Measurements from ENCODE around the gene GPRIN3. TPM values are rescaled to one million over a fixed set of nuclear protein-coding genes. Genes with fewer than 3 reads are reported as not detected.

GPRIN3 gene
- total RNA-seq, 1 donor from 2014 or later, result 42.3 TPM

GRCh38 chr4:89294573-89295269 lies 12.9 kb downstream of the GPRIN3 start:
- intact Hi-C loops (cut with micrococcal nuclease), result loop anchor here (1.0 to 10.0 kb wide), 10 partner anchors 13 to 912 kb away; partner anchors contain the start of genes GPRIN3, HERC3, HERC5 and PYURF

DNA sequence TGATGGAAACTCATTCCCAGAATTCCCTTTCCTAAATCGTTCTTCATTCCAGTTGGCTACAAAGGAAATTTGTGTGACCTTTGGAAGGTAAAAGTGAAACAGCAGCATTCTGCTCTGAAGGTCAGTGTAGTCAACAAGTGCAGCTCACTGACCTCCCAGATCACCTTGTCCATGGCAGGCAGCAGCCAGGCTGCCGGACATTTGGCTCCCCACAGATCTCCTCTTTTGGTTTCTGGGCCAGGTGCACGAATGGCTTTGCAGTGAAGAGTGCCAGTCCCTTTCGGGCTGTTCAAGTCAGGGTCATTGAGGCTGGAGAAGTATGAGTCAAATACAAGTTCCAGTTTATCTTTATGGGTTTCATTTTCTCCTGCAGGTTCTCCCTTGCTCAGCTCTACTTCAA lies 14.3 kb downstream of the GPRIN3 start:
- intact Hi-C loops (cut with micrococcal nuclease), result loop anchor here (10.0 kb wide), 5 partner anchors 322 to 838 kb away; partner anchors contain the start of genes HERC5, PYURF and SNCA

DNA sequence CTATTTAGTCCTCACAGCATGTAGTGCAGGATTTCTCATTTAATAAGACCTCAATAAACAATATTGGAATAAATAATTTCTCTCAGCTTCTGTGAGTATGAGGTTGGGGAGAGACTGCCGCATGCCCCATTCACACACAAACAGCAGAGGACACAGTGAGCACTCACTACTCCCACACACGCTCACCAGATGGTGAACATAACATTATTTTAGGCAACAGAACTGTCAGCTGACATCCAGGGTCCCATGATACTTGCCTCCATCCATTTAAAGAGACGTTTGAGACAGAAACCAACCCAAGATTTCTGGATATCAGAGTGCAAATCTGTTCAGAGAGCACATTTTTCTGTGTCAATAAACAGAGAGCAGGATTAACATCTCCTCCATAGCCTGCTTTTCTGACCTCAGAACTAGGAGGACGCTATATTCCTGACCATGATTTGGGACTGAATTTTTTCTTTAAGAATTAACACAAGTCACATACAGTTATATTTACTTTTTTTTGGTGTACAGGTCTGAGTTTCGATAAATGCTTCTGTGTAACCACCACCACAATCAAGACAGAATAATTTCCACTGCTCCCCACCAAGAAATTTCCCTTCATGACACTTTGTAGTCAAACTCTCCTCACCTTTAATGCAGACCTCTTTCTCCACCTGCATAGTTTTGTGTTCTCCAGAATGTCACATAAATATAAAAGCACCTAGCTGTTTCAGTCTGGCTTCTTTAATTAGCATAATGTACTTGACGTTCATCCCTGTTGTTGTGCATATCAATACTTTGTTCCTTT lies 16.7 kb downstream of the GPRIN3 start:
- intact Hi-C loops (cut with micrococcal nuclease), result loop anchor here (10.0 kb wide), 5 partner anchors 324 to 836 kb away; partner anchors contain the start of genes HERC5, PYURF and SNCA

DNA sequence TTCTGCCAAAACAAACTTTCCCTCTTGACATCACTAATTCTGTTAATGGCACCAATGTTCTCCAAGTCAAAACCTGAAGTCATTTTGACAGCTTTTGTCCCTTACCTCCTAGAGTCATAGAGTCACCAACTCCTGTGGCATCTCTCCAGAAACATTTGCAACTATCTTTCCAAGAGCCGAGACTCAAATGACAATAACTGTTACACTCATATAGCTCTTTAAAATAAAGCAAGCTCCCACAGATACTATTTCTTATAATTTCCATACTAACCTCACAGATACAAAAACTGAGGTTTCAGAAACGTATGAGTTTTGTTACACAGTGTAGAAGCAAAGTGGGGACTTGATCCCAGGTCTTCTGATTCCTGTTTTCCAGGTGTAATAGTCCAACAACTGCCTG lies 18.3 kb downstream of the GPRIN3 start:
- intact Hi-C loops (cut with micrococcal nuclease), result no loop called here

GRCh38 chr4:89288430-89288829 lies 19.2 kb downstream of the GPRIN3 start:
- intact Hi-C loops (cut with micrococcal nuclease), result no loop called here

DNA sequence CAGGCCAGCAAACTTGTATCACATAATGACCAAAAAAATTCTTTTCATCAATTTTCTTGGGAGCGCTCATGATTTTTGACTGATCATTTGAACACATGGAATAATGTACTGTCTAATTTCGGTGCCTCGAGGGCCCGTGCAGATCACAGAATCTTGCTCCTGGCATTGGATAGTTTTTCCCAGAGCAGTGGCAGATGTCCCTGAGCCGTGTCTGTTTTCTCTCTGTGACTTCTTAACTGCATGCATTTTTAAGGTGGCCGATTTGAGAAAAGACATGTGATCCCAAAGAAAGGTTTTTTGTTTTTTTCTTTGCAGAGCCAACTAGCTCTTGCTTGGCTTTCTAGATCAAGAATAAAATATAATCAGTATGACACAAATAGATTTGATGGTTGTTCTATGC lies 19.7 kb downstream of the GPRIN3 start:
- intact Hi-C loops (cut with micrococcal nuclease), result no loop called here

- intact Hi-C loops (cut with micrococcal nuclease), result no loop called here
Observed at GRCh38 chr4:89285745-89286144, 21.9 kb downstream of the GPRIN3 start.

- intact Hi-C loops (cut with micrococcal nuclease), result no loop called here
Observed at GRCh38 chr4:89284828-89285227, 22.8 kb downstream of the GPRIN3 start.

DNA sequence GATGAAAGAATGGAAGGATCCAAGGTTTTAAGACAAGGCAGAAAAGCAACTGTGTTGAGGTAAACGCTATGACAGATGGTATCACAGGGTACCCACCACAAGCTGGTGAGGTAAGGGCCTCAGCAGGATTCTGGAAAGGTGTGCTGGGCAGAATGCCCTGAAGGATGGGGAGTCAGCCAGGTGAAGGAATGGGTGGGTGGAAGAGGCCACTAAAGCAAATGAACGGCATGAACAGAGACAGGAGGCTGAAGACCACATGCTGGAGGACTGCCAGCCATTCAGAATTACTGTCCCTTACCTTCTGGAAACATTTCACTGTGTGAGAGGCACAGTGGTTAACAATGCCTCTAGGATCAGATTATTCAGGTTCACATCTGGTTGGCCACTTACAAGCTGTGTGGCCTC lies 23.6 kb downstream of the GPRIN3 start:
- intact Hi-C loops (cut with micrococcal nuclease), result no loop called here

GRCh38 chr4:89283226-89284009 lies 24.2 kb downstream of the GPRIN3 start:
- intact Hi-C loops (cut with micrococcal nuclease), result no loop called here

GRCh38 chr4:89279385-89279784 lies 28.2 kb downstream of the GPRIN3 start:
- intact Hi-C loops (cut with micrococcal nuclease), result no loop called here

GRCh38 chr4:89277412-89277811 lies 30.2 kb downstream of the GPRIN3 start:
- intact Hi-C loops (cut with micrococcal nuclease), result no loop called here

GRCh38 chr4:89276296-89276695 lies 31.3 kb downstream of the GPRIN3 start:
- intact Hi-C loops (cut with micrococcal nuclease), result no loop called here

- intact Hi-C loops (cut with micrococcal nuclease), result no loop called here
Observed at GRCh38 chr4:89275587-89275986, 32.0 kb downstream of the GPRIN3 start.

GRCh38 chr4:89273741-89274141 lies 33.9 kb downstream of the GPRIN3 start:
- intact Hi-C loops (cut with micrococcal nuclease), result no loop called here

- intact Hi-C loops (cut with micrococcal nuclease), result no loop called here
Observed at GRCh38 chr4:89270792-89271191, 36.8 kb downstream of the GPRIN3 start.

- intact Hi-C loops (cut with micrococcal nuclease), result no loop called here
Observed at GRCh38 chr4:89269121-89269666, 38.4 kb downstream of the GPRIN3 start.

DNA sequence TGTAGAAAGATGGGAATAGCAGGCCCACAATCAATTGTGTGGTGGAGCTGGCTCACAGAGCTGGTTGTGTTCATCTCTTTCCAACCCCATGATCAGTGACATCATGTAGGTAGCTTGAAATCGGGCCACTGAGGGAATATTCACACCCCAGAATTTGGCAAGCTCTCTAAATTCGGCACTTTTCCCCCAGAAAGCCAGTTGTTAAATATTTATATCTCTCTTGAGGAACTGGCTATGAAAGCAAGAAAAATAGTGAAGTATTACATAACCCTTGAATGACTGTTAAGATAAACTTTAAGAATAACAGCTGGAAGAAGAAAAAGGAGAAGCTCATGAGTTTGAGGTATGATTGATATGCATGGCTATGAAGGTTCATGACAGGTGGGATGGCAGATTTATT lies 38.9 kb downstream of the GPRIN3 start:
- intact Hi-C loops (cut with micrococcal nuclease), result no loop called here

DNA sequence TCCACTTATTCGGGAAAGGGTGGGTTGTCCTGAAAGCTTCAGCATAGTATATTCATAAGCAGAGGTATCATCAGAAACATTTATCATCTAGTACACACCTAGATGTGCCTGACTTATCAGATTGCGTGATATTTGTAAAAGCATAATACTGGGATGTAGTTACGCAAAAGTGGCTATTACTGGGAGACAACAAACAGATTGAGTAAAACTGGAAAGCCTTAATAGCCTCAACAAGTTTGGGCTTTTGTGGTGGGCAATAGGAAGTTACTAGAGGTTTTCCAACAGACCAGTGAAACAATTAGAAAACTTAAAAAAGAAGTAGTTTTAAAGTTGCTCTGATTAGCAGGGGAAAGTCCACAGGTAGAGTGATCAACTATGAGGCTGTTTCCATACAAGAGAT lies 39.8 kb downstream of the GPRIN3 start:
- intact Hi-C loops (cut with micrococcal nuclease), result no loop called here

- intact Hi-C loops (cut with micrococcal nuclease), result no loop called here
Observed at GRCh38 chr4:89267392-89267791, 40.2 kb downstream of the GPRIN3 start.

DNA sequence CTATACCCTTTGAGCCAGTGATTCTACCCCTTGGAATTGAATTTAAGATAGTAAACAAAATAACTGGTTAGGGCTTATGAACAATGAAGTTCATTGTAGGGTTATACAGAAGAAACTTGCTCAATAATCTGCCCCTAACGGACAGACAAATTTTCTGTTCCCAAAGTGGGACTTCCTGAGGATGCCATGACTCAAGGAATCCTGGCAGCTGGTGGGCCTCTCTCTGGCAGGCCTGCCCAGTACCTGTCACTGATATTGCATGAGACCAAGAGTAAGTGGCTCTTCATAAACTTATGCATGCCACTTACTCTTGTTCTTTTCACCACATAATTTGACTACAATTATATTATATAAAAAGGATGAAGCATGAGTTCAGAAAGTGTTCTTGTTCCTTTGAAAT lies 41.5 kb downstream of the GPRIN3 start:
- intact Hi-C loops (cut with micrococcal nuclease), result no loop called here

Measured in T-helper 2 cell treated with Interferon-gamma antibody and Interleukin-4, amounts not matched to agents 100 ng/mL and 5 ng/mL, for 36 hours (primary cell).